ENCODE results near the gene ALDH1A3.

GRCh38 chr15:100867433-100867832, 12.2 kb upstream of the ALDH1A3 start:
- TF ChIP-seq RELA (CRISPR knock-in tag; IDR thresholded peaks at IDR 0.05; ENCODE audit: borderline replicate concordance) (no peak), MAX (CRISPR knock-in tag; IDR thresholded peaks at IDR 0.05) (no peak), ZNF671 (CRISPR knock-in tag; IDR thresholded peaks at IDR 0.05) (no peak), JAZF1 (CRISPR knock-in tag; IDR thresholded peaks at IDR 0.05) (no peak), NR1H2 (CRISPR knock-in tag; IDR thresholded peaks at IDR 0.05) (no peak), CTCF (IDR thresholded peaks at IDR 0.05) (no peak), CREB1 (CRISPR knock-in tag; IDR thresholded peaks at IDR 0.05) (no peak), TP53 (CRISPR knock-in tag; IDR thresholded peaks at IDR 0.05) (no peak), JUN (CRISPR knock-in tag; IDR thresholded peaks at IDR 0.05) (no peak), ZNF423 (CRISPR knock-in tag; IDR thresholded peaks at IDR 0.05) (no peak)
- TF ChIP-seq, protein P1, sequence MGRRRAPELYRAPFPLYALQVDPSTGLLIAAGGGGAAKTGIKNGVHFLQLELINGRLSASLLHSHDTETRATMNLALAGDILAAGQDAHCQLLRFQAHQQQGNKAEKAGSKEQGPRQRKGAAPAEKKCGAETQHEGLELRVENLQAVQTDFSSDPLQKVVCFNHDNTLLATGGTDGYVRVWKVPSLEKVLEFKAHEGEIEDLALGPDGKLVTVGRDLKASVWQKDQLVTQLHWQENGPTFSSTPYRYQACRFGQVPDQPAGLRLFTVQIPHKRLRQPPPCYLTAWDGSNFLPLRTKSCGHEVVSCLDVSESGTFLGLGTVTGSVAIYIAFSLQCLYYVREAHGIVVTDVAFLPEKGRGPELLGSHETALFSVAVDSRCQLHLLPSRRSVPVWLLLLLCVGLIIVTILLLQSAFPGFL (CRISPR knock-in tag; IDR thresholded peaks at IDR 0.05; ENCODE audit: borderline replicate concordance), result no peak
- TF ChIP-seq, protein P2, sequence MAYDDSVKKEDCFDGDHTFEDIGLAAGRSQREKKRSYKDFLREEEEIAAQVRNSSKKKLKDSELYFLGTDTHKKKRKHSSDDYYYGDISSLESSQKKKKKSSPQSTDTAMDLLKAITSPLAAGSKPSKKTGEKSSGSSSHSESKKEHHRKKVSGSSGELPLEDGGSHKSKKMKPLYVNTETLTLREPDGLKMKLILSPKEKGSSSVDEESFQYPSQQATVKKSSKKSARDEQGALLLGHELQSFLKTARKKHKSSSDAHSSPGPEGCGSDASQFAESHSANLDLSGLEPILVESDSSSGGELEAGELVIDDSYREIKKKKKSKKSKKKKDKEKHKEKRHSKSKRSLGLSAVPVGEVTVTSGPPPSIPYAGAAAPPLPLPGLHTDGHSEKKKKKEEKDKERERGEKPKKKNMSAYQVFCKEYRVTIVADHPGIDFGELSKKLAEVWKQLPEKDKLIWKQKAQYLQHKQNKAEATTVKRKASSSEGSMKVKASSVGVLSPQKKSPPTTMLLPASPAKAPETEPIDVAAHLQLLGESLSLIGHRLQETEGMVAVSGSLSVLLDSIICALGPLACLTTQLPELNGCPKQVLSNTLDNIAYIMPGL (CRISPR knock-in tag; IDR thresholded peaks at IDR 0.05), result no peak
